ENCODE measurements around the gene HHIP.

GRCh38 chr4:144748814-144749555 is 103.0 kb downstream of the HHIP start:
- TF ChIP-seq MAX (IDR thresholded peaks at IDR 0.05) (no peak), CTCF (IDR thresholded peaks at IDR 0.05; ENCODE audit: low read depth, low read length, missing input control) (no peak), SP1 (IDR thresholded peaks at IDR 0.05) (no peak), REST (IDR thresholded peaks at IDR 0.05) (no peak), ATF3 (IDR thresholded peaks at IDR 0.05) (no peak), RAD21 (IDR thresholded peaks at IDR 0.05) (no peak)
